ENCODE data around the gene TCF3. TPM values are rescaled to one million over a fixed set of nuclear protein-coding genes. Genes with fewer than 3 reads are reported as not detected.
A peak's percentile ranks its signal among the peaks of the same experiment; 100 is the strongest.

TCF3 gene
- total RNA-seq, 1 experiment from 2014 or later, result 304 TPM

DNA sequence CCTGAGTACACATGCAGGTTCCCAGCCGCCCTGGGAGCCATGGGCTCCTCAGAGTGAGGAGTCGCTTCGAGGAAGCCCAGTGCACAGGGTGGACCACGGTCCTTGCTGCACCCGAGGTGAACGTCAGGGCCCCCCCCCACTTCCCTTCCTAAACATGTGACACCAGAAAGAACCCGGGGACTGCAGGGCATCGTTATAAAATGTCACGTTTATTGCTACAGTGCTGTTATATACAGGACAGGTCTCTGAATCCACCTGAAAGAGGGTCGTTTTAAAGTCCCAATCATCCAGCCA, 43.4 kb downstream of the TCF3 start:
- Histone ChIP-seq H4K91ac (ENCODE audit: insufficient read length, low read depth, low read length) (no peak overlapping the region), H2BK12ac (ENCODE audit: insufficient read length, low read depth, low read length) (no peak overlapping the region), H4K20me1 (ENCODE audit: control insufficient read depth, insufficient read depth, insufficient read length) (no peaks in the 10 kb centered on the region), H3K4me2 (ENCODE audit: insufficient read depth, insufficient read length, low read length) (no peak overlapping the region), H3K27ac (ENCODE audit: insufficient read length, low read depth, low read length) (no peak overlapping the region), H2BK15ac (ENCODE audit: low read depth, low read length) (no peak overlapping the region), H2BK5ac (ENCODE audit: insufficient read length, low read length) (no peak overlapping the region), H3K9me3 (ENCODE audit: control insufficient read depth, low read depth, low read length) (no peaks in the 10 kb centered on the region), H3T11ph (ENCODE audit: low read length) (no peak overlapping the region), H3K18ac (ENCODE audit: insufficient read length, low read depth, low read length) (no peak overlapping the region), H3K23me2 (ENCODE audit: insufficient read length, low read depth, low read length, poor library complexity, severe bottlenecking) (peaks cover 9% of the 10 kb centered on the region), H3K79me1 (ENCODE audit: insufficient read depth, low read depth, low read length, poor library complexity, severe bottlenecking) (peaks cover 4% of the 10 kb centered on the region), H3K14ac (ENCODE audit: insufficient read depth, low read length) (no peak overlapping the region), H2BK20ac (ENCODE audit: low read depth, low read length, poor library complexity, severe bottlenecking) (no peak overlapping the region), H3K4me1 (ENCODE audit: insufficient read depth, low read length) (no peaks in the 10 kb centered on the region), H3K4ac (ENCODE audit: low read depth, low read length) (no peak overlapping the region), H3K23ac (ENCODE audit: insufficient read length, low read depth, low read length) (no peak overlapping the region), H4K5ac (ENCODE audit: insufficient read length, low read depth, low read length) (no peak overlapping the region), H3K27me3 (ENCODE audit: insufficient read depth, low read length) (no peaks in the 10 kb centered on the region), H3K56ac (ENCODE audit: insufficient read length, low read depth, low read length) (no peak overlapping the region), H4K8ac (replicated peaks; ENCODE audit: insufficient read length, low read depth, low read length) (no peak overlapping the region), H2AFZ (ENCODE audit: low read length) (no peak overlapping the region), H2BK120ac (ENCODE audit: low read depth, low read length, poor library complexity, severe bottlenecking) (no peak overlapping the region), H3K79me2 (ENCODE audit: insufficient read depth, low read length) (peaks cover 3% of the 10 kb centered on the region; the same call in 1 of the 2 replicates), H3K9ac (ENCODE audit: extremely low read depth, insufficient read length, low read length) (no peak overlapping the region), H2AK5ac (ENCODE audit: insufficient read length, low read length) (no peak overlapping the region)
- H3K36me3 Mint-ChIP-seq (ENCODE audit: insufficient read depth in 1 of 3, low read depth in 3 of 3), result peaks cover 19 to 41% (median 37%) of the 10 kb centered on the region in 3 experiments; a peak in 6 of 7 replicates
- TF ChIP-seq, protein P1, sequence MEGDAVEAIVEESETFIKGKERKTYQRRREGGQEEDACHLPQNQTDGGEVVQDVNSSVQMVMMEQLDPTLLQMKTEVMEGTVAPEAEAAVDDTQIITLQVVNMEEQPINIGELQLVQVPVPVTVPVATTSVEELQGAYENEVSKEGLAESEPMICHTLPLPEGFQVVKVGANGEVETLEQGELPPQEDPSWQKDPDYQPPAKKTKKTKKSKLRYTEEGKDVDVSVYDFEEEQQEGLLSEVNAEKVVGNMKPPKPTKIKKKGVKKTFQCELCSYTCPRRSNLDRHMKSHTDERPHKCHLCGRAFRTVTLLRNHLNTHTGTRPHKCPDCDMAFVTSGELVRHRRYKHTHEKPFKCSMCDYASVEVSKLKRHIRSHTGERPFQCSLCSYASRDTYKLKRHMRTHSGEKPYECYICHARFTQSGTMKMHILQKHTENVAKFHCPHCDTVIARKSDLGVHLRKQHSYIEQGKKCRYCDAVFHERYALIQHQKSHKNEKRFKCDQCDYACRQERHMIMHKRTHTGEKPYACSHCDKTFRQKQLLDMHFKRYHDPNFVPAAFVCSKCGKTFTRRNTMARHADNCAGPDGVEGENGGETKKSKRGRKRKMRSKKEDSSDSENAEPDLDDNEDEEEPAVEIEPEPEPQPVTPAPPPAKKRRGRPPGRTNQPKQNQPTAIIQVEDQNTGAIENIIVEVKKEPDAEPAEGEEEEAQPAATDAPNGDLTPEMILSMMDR (conservative IDR thresholded peaks at IDR 0.05), result no peak
- no peak for DNase-seq
- H3K4me3 Mint-ChIP-seq, result no peak overlapping the region
- no peaks in the 10 kb centered on the region for H3K9me3 Mint-ChIP-seq
- H3K27ac Mint-ChIP-seq, result peak overlapping the region in 1 of 3 experiments; percentile 49; a peak in 1 of 7 replicates
- peaks cover 9 to 15% of the 10 kb centered on the region in 2 experiments for H3K4me1 Mint-ChIP-seq
- H3K27me3 Mint-ChIP-seq (ENCODE audit: low read depth), result no peaks in the 10 kb centered on the region; the same call in 1 of the 2 replicates
- no CpG with 5 or more reads among the region's 10 CpGs for whole genome bisulfite sequencing (ENCODE audit: extremely low coverage, insufficient read length, low lambda C conversion rate)

All from H9 (cell line).